Esophagus muscularis mucosa (tissue), 2 donors: ENCODE measurements around the gene SPAG16.

Experiments
- EP300 ChIP-seq: sonication (generic); formaldehyde crosslinking; IDR thresholded peaks from one replicate; pipeline ENCODE4 v1.6.1; 2017; ENCODE audit warnings: antibody characterized with exemption
- POLR2A ChIP-seq: fragments of 450-650 bp; IDR thresholded peaks from one replicate; pipeline ENCODE4 v1.6.1; 2017; ENCODE audit warnings: antibody characterized with exemption, moderate library complexity, mild to moderate bottlenecking, low read depth

- TF ChIP-seq EP300 (no peak), POLR2A (no peak)
Observed at GRCh38 chr2:214014551-214015220, 730.4 kb downstream of the SPAG16 start.
